Neuronal stem cell (in vitro differentiated cells): ENCODE measurements around the gene DCUN1D2.
"Not testable (repeated sequence)": the region's sequence is repeated elsewhere in the genome, so short reads cannot be mapped to it uniquely, and the experiment has no call there.

ENCODE experiments used
- DNase-seq: peaks from one replicate; pipeline ENCODE4 v3.0.0-alpha.2; 2013; ENCODE audit warnings: low spot score
- H2AFZ ChIP-seq: one replicate; pipeline ENCODE4 v1.6.1; 2013; ENCODE audit warnings: mild to moderate bottlenecking, low read length, inconsistent platforms
- H2AK5ac ChIP-seq: 2 replicates; pipeline ENCODE4 v1.6.1; 2013; ENCODE audit warnings: low read depth, mild to moderate bottlenecking, inconsistent platforms, low read length, moderate library complexity, mixed read lengths
- H2BK120ac ChIP-seq: 2 replicates; pipeline ENCODE4 v1.6.1; 2013; ENCODE audit warnings: low read depth, mild to moderate bottlenecking, inconsistent platforms, low read length, moderate library complexity, mixed read lengths
- H2BK12ac ChIP-seq: one replicate; pipeline ENCODE4 v1.6.1; 2013; ENCODE audit warnings: low read length, inconsistent platforms
- H2BK15ac ChIP-seq: 2 replicates; pipeline ENCODE4 v1.6.1; 2013; ENCODE audit warnings: mild to moderate bottlenecking, low read length, inconsistent platforms, mixed read lengths
- H2BK5ac ChIP-seq: one replicate; pipeline ENCODE4 v1.6.1; 2013; ENCODE audit warnings: inconsistent platforms, mild to moderate bottlenecking, low read length, moderate library complexity
- H3K14ac ChIP-seq: one replicate; pipeline ENCODE4 v1.6.1; 2013; ENCODE audit warnings: low read length, inconsistent platforms
- H3K18ac ChIP-seq: 2 replicates; pipeline ENCODE4 v1.6.1; 2013; ENCODE audit warnings: low read length, inconsistent platforms
- H3K23ac ChIP-seq: 2 replicates; pipeline ENCODE4 v1.6.1; 2013; ENCODE audit warnings: low read depth, mild to moderate bottlenecking, mixed read lengths, low read length, inconsistent platforms; ENCODE audit not compliant: poor library complexity
- H3K27ac ChIP-seq: replicated peaks from 3 replicates; pipeline ENCODE4 v1.5.1; 2013; ENCODE audit warnings: low read length, inconsistent platforms
- H3K27me3 ChIP-seq, 3 experiments: 2 replicates each; pipeline ENCODE4 v1.6.1; 2013; ENCODE audit warnings: low read length in 3 of 3, mild to moderate bottlenecking in 2 of 3, inconsistent platforms in 1 of 3, low read depth in 1 of 3, mixed read lengths in 1 of 3, moderate library complexity in 1 of 3; ENCODE audit not compliant: control insufficient read depth in 3 of 3, insufficient read depth in 3 of 3
- H3K36me3 ChIP-seq, 2 donors: replicated peaks in 1 of 2; 2 replicates each; pipeline ENCODE4 v1.6.1; 2013; ENCODE audit warnings: low read length in 2 of 2; ENCODE audit not compliant: control insufficient read depth in 2 of 2, insufficient read depth in 2 of 2
- H3K4ac ChIP-seq: 2 replicates; pipeline ENCODE4 v1.6.1; 2013; ENCODE audit warnings: inconsistent platforms, mild to moderate bottlenecking, low read length, moderate library complexity
- H3K4me1 ChIP-seq, 2 donors: 1 replicate in 1 of 2; 2 replicates in 1 of 2; pipeline ENCODE4 v1.6.1; 2013; ENCODE audit warnings: low read length in 2 of 2, low read depth in 1 of 2; ENCODE audit not compliant: control insufficient read depth in 2 of 2, insufficient read depth in 1 of 2
- H3K4me2 ChIP-seq: one replicate; pipeline ENCODE4 v1.6.1; 2013; ENCODE audit warnings: mild to moderate bottlenecking, low read length, inconsistent platforms; ENCODE audit not compliant: insufficient read depth, poor library complexity, severe bottlenecking
- H3K4me3 ChIP-seq, 2 donors: 2 replicates each; pipeline ENCODE4 v1.5.1; 2013; ENCODE audit warnings: low read length in 2 of 2, mild to moderate bottlenecking in 2 of 2, inconsistent platforms in 1 of 2, moderate library complexity in 1 of 2
- H3K79me1 ChIP-seq: one replicate; pipeline ENCODE4 v1.6.1; 2013; ENCODE audit warnings: low read depth, mild to moderate bottlenecking, inconsistent platforms, low read length, moderate library complexity
- H3K9ac ChIP-seq: one replicate; pipeline ENCODE4 v1.6.1; 2013; ENCODE audit warnings: mild to moderate bottlenecking, low read depth, low read length, inconsistent platforms; ENCODE audit not compliant: poor library complexity
- H3K9me3 ChIP-seq, 2 donors: replicated peaks in 1 of 2; 2 replicates each; pipeline versions ENCODE3 to v1.6.1; 2013; ENCODE audit warnings: low read length in 2 of 2, mild to moderate bottlenecking in 2 of 2, inconsistent platforms in 1 of 2, low read depth in 1 of 2, mixed read lengths in 1 of 2, moderate library complexity in 1 of 2; ENCODE audit not compliant: control insufficient read depth in 2 of 2, insufficient read depth in 1 of 2
- H4K8ac ChIP-seq: one replicate; pipeline ENCODE4 v1.6.1; 2013; ENCODE audit warnings: low read depth, mild to moderate bottlenecking, inconsistent platforms, low read length, moderate library complexity
- H4K91ac ChIP-seq: one replicate; pipeline ENCODE4 v1.6.1; 2013; ENCODE audit warnings: low read length, low read depth, mild to moderate bottlenecking, inconsistent platforms; ENCODE audit not compliant: poor library complexity
- WGBS, 2 donors: extraction: QIAGEN DNeasy Blood & Tissue Kit; methylation state at CpG; one replicate each; pipeline ENCODE4 v1.1.7; 2013; ENCODE audit warnings: missing lambda C conversion rate in 2 of 2, mixed read lengths in 1 of 2; ENCODE audit not compliant: insufficient read length in 2 of 2, insufficient replicate concordance in 1 of 2; ENCODE audit errors: extremely low coverage in 2 of 2; 5-methylcytosine and 5-hydroxymethylcytosine counted together

The DCUN1D2 gene

DNA sequence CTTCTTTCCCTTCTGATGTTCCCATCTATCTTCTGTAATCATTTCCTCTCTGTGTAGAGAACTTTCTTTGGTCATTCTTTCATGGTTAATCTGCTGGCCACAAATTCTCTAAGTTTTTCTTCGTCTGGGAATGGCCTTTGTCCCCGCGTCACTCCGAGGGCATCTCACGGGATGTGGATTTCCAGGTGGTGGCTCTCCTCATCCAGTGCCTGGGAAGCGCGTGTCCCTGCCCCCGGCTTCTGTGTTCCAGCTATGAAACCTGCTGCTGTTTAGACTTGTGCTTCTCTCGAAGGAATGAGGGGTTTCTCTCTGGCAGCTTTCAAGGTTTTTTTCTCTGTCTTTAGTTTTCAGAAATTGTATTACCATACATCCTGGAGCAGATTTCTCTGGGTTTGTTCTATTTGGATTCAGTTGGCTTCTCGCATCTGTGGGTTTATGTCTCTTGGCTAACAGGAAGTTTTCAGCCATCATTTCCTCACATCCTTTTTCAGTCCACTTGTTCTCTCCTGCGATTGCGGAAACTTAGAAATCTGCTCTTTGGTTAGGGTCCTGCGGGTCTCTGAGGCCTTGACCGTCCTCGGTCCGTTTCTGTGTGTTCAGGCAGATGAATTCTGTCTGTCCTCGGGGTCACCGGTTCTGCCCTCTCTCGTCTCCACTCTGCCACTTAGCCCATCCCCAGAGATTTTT lies 36.9 kb upstream of the DCUN1D2 start:
- peaks cover 0 to 13% of the 10 kb centered on the region in 2 donors for H3K4me1 ChIP-seq
- H3K23ac ChIP-seq, result no peak overlapping the region
- H2AFZ ChIP-seq, result no peak overlapping the region
- no peak overlapping the region for H3K4me3 ChIP-seq
- no peak overlapping the region for H3K18ac ChIP-seq
- peaks cover 31 to 90% of the 10 kb centered on the region in 2 donors for H3K36me3 ChIP-seq
- no peak overlapping the region for H3K4me2 ChIP-seq
- no peak overlapping the region for H4K91ac ChIP-seq
- H2BK15ac ChIP-seq, result no peak overlapping the region
- H2AK5ac ChIP-seq, result no peak overlapping the region
- no peaks in the 10 kb centered on the region for H3K27me3 ChIP-seq
- WGBS, 2 donors, result no CpG with 5 or more reads among the region's 19 CpGs
- no peak overlapping the region for H3K9ac ChIP-seq
- H2BK12ac ChIP-seq, result no peak overlapping the region
- no peak overlapping the region for H3K27ac ChIP-seq
- no peak for DNase-seq
- H2BK120ac ChIP-seq, result no peak overlapping the region
- no peak overlapping the region for H2BK5ac ChIP-seq
- H3K79me1 ChIP-seq, result peaks cover 2% of the 10 kb centered on the region
- H3K4ac ChIP-seq, result no peak overlapping the region
- H3K14ac ChIP-seq, result no peak overlapping the region
- no peak overlapping the region for H4K8ac ChIP-seq
- H3K9me3 ChIP-seq, result peaks cover 2 to 16% of the 10 kb centered on the region in 2 donors

DNA sequence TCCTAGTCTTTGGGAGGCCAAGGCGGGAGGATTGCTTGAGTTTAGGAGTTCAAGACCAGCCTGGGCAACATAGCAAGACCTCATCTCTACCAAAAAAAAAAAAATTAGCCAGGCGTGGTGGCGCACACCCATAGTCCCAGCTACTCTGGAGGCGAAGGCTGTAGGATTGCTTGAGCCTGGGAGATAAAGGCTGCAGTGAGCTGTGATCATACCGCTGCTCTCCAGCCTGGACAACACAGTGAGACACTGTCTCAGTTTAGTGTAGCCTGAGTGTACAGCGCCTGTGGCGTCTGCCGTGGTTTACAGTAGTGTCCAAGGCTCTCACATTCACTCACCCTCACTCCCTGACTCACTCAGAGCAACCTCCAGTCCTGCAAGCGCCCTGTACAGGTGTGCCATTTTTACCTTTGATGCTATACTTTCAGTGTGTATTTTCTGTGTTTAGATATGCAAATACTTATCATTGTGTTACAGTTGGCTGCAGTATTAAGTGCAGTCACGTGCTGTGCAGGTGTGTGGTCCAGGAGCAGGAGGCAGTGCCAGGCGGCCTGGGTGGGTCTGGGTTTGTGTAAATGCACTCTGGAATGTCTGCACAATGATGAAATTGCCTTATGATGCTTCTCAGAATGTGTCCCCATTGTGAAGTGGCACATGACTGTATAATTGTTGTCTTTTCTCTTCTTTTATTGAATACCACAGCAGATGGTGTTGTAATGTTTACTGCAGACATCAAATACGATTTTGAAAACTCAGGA lies 36.1 kb upstream of the DCUN1D2 start:
- Histone ChIP-seq H3K27me3 (no peaks in the 10 kb centered on the region), H2BK120ac (no peak overlapping the region), H2BK12ac (no peak overlapping the region), H2BK5ac (peak overlapping the region; percentile 87), H3K9ac (no peak overlapping the region), H2BK15ac (no peak overlapping the region), H3K79me1 (peaks cover 2% of the 10 kb centered on the region), H4K91ac (no peak overlapping the region), H3K27ac (no peak overlapping the region), H2AK5ac (no peak overlapping the region), H4K8ac (no peak overlapping the region), H3K23ac (peak overlapping the region; percentile 43), H3K14ac (peak overlapping the region; percentile 21), H3K36me3 (peaks cover 33 to 94% of the 10 kb centered on the region in 2 donors), H2AFZ (no peak overlapping the region), H3K9me3 (peaks cover 2 to 20% of the 10 kb centered on the region in 2 donors), H3K4me1 (peaks cover 0 to 7% of the 10 kb centered on the region in 2 donors), H3K4ac (peak overlapping the region; percentile 53), H3K4me3 (no peak overlapping the region), H3K18ac (no peak overlapping the region), H3K4me2 (no peak overlapping the region)
- WGBS, 2 donors, result no CpG with 5 or more reads among the region's 12 CpGs
- no peak for DNase-seq

DNA sequence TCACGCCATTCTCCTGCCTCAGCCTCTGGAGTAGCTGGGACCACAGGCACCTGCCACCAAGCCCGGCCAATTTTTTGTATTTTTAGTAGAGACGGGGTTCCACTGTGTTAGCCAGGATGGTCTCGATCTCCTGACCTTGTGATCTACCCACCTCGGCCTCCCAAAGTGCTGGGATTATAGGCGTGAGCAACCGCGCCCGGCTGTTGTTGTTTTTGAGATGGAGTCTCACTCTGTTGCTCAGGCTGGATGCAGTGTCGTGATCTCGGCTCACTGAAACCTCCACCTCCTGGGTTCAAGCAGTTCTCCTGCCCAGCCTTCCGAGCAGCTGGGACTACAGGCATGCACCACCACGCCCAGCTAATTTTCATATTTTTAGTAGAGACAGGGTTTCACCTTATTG lies 31.9 kb upstream of the DCUN1D2 start:
- H3K79me1 ChIP-seq, H2BK12ac ChIP-seq, DNase-seq, H3K27me3 ChIP-seq, H4K8ac ChIP-seq, H4K91ac ChIP-seq, H3K4me2 ChIP-seq, H3K23ac ChIP-seq, H3K9ac ChIP-seq, H2BK5ac ChIP-seq, H3K14ac ChIP-seq, H3K4me3 ChIP-seq, H3K4me1 ChIP-seq, H2BK120ac ChIP-seq, H3K4ac ChIP-seq, H2BK15ac ChIP-seq, H2AFZ ChIP-seq, H3K18ac ChIP-seq, H3K27ac ChIP-seq, H2AK5ac ChIP-seq: not testable (repeated sequence)
- Histone ChIP-seq H3K9me3 (peaks cover 2 to 20% of the 10 kb centered on the region in 2 donors), H3K36me3 (peaks cover 28 to 85% of the 10 kb centered on the region in 2 donors)
- WGBS, 2 donors, result no CpG with 5 or more reads among the region's 13 CpGs

DNA sequence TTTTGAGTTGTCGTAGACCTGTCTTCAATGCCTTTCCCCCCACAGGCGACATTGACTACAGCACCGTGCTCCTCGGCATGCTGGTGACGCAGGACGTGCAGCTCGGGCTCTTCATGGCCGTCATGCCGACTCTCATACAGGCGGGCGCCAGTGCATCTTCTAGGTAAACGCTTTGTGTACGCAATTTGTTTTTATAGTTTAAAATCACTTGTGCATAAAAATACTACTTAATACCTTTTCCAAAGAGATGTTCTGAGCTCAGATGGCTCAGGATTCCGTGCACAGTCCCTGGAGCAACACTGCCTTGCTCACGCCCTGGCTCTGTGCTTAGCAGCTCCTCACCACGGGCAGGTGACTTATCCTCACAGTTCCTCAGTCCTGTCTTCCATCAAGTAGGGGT lies 30.1 kb upstream of the DCUN1D2 start:
- no peak overlapping the region for H3K18ac ChIP-seq
- H3K36me3 ChIP-seq, result peaks cover 22 to 85% of the 10 kb centered on the region in 2 donors
- H3K4ac ChIP-seq, result no peak overlapping the region
- no peak overlapping the region for H2BK15ac ChIP-seq
- no peak overlapping the region for H2AFZ ChIP-seq
- no peak overlapping the region for H4K8ac ChIP-seq
- no peak overlapping the region for H2BK120ac ChIP-seq
- H3K23ac ChIP-seq, result no peak overlapping the region
- H3K79me1 ChIP-seq, result peaks cover 3% of the 10 kb centered on the region
- no peak overlapping the region for H3K9ac ChIP-seq
- no peak overlapping the region for H4K91ac ChIP-seq
- no peak overlapping the region for H2BK12ac ChIP-seq
- H3K27me3 ChIP-seq, result no peaks in the 10 kb centered on the region
- no peak overlapping the region for H3K4me3 ChIP-seq
- peaks cover 0 to 20% of the 10 kb centered on the region in 2 donors for H3K9me3 ChIP-seq
- H3K4me2 ChIP-seq, result no peak overlapping the region
- no peak overlapping the region for H3K14ac ChIP-seq
- WGBS, 2 donors, result no CpG with 5 or more reads among the region's 16 CpGs
- H3K27ac ChIP-seq, result no peak overlapping the region
- DNase-seq, result no peak
- H2AK5ac ChIP-seq, result no peak overlapping the region
- no peak overlapping the region for H2BK5ac ChIP-seq
- no peaks in the 10 kb centered on the region for H3K4me1 ChIP-seq
